ENCODE results near the gene PTPRK. TPM values are rescaled to one million over a fixed set of nuclear protein-coding genes. Genes with fewer than 3 reads are reported as not detected.

Gene PTPRK
- total RNA-seq, 1 experiment from 2014 or later = 53.8 TPM

GRCh38 chr6:128290221-128290620, 230.2 kb downstream of the PTPRK start:
- POLR2A ChIA-PET (ENCODE audit: unreplicated experiment) = no interaction called here
- Histone ChIP-seq H3K79me2 (ENCODE audit: low read length) (0 out of 2 replicates have a peak, but pooled peaks cover 5% of the 10 kb centered on the region), H3F3A (ENCODE audit: low read length, unreplicated experiment) (no peaks in the 10 kb centered on the region), H2AFZ (ENCODE audit: low read length) (no peak overlapping the region), H4K20me1 (ENCODE audit: low read length) (no peaks in the 10 kb centered on the region), H3K27ac (ENCODE audit: low read length) (no peak overlapping the region), H3K4me2 (ENCODE audit: low read length) (no peak overlapping the region), H3K4me3 (ENCODE audit: low read length) (no peak overlapping the region), H3K27me3 (ENCODE audit: low read length) (no peaks in the 10 kb centered on the region), H3K4me1 (ENCODE audit: insufficient read depth, low read length) (no peaks in the 10 kb centered on the region), H3K9me2 (replicated peaks; ENCODE audit: low read length) (no peaks in the 10 kb centered on the region), H3K9me3 (ENCODE audit: low read length) (no peaks in the 10 kb centered on the region), H3K9ac (ENCODE audit: low read length) (no peak overlapping the region), H3K36me3 (ENCODE audit: low read depth, low read length) (no peaks in the 10 kb centered on the region)
- intact Hi-C loops (cut with micrococcal nuclease) = no loop called here
- no TSS peak for BruUV-seq (replicated peaks)
- no peak for DNase-seq
- no peak for TF ChIP-seq CTCF (conservative IDR thresholded peaks at IDR 0.05; ENCODE audit: low read depth, low read length)
- TF ChIP-seq EZH2 (IDR thresholded peaks at IDR 0.05; ENCODE audit: low read length, unreplicated experiment) = no peak
- no peak for ATAC-seq
- CTCF ChIA-PET = no interaction called here

GRCh38 chr6:128284128-128284527, 236.3 kb downstream of the PTPRK start:
- Histone ChIP-seq H3K79me2 (ENCODE audit: low read length) (no peaks in the 10 kb centered on the region), H3K4me1 (ENCODE audit: insufficient read depth, low read length) (no peaks in the 10 kb centered on the region), H3K9me3 (ENCODE audit: low read length) (no peaks in the 10 kb centered on the region), H3K9me2 (replicated peaks; ENCODE audit: low read length) (no peaks in the 10 kb centered on the region), H3K27ac (ENCODE audit: low read length) (no peak overlapping the region), H3K9ac (ENCODE audit: low read length) (no peak overlapping the region), H3K27me3 (ENCODE audit: low read length) (no peaks in the 10 kb centered on the region), H2AFZ (ENCODE audit: low read length) (no peak overlapping the region), H3K36me3 (ENCODE audit: low read depth, low read length) (no peaks in the 10 kb centered on the region), H4K20me1 (ENCODE audit: low read length) (no peaks in the 10 kb centered on the region), H3K4me3 (ENCODE audit: low read length) (no peak overlapping the region), H3K4me2 (ENCODE audit: low read length) (no peak overlapping the region), H3F3A (ENCODE audit: low read length, unreplicated experiment) (no peaks in the 10 kb centered on the region)
- TF ChIP-seq CTCF (conservative IDR thresholded peaks at IDR 0.05; ENCODE audit: low read depth, low read length) = no peak
- no peak for TF ChIP-seq EZH2phosphoT487 (IDR thresholded peaks at IDR 0.05; ENCODE audit: borderline replicate concordance, low read length)
- TF ChIP-seq EZH2 (IDR thresholded peaks at IDR 0.05; ENCODE audit: low read length, unreplicated experiment) = no peak
- ChIA-PET POLR2A (ENCODE audit: unreplicated experiment) (no interaction called here), CTCF (no interaction called here)
- no TSS peak for BruUV-seq (replicated peaks)
- ATAC-seq = no peak
- DNase-seq = no peak
- intact Hi-C loops (cut with micrococcal nuclease) = no loop called here

GRCh38 chr6:128282961-128283360, 237.4 kb downstream of the PTPRK start:
- Histone ChIP-seq H3K9me2 (replicated peaks; ENCODE audit: low read length) (no peaks in the 10 kb centered on the region), H3K4me3 (ENCODE audit: low read length) (no peak overlapping the region), H4K20me1 (ENCODE audit: low read length) (no peaks in the 10 kb centered on the region), H3K4me1 (ENCODE audit: insufficient read depth, low read length) (no peaks in the 10 kb centered on the region), H3K9me3 (ENCODE audit: low read length) (no peaks in the 10 kb centered on the region), H3K36me3 (ENCODE audit: low read depth, low read length) (no peaks in the 10 kb centered on the region), H3F3A (ENCODE audit: low read length, unreplicated experiment) (no peaks in the 10 kb centered on the region), H2AFZ (ENCODE audit: low read length) (no peak overlapping the region), H3K79me2 (ENCODE audit: low read length) (no peaks in the 10 kb centered on the region), H3K4me2 (ENCODE audit: low read length) (no peak overlapping the region), H3K27me3 (ENCODE audit: low read length) (no peaks in the 10 kb centered on the region), H3K27ac (ENCODE audit: low read length) (no peak overlapping the region), H3K9ac (ENCODE audit: low read length) (no peak overlapping the region)
- ATAC-seq (no peak), DNase-seq (no peak)
- ChIA-PET CTCF (no interaction called here), POLR2A (ENCODE audit: unreplicated experiment) (no interaction called here)
- no peak for TF ChIP-seq CTCF (conservative IDR thresholded peaks at IDR 0.05; ENCODE audit: low read depth, low read length)
- TF ChIP-seq EZH2 (IDR thresholded peaks at IDR 0.05; ENCODE audit: low read length, unreplicated experiment) = no peak
- no peak for TF ChIP-seq EZH2phosphoT487 (IDR thresholded peaks at IDR 0.05; ENCODE audit: borderline replicate concordance, low read length)
- BruUV-seq (replicated peaks) = no TSS peak
- intact Hi-C loops (cut with micrococcal nuclease) = no loop called here

All from PC-3 (cell line).